Uterus (tissue), 4 donors: ENCODE measurements around the gene C1QBP. TPM values are rescaled to one million over a fixed set of nuclear protein-coding genes. Genes with fewer than 3 reads are reported as not detected.

Experiments used
- DNase-seq, 2 donors: peaks; one replicate each; pipeline ENCODE4 v3.0.0-alpha.2; 2019 to 2020
- H3K27ac ChIP-seq, 2 donors: fragments of 200-600 bp; sonication (generic); 1 replicate in 1 of 2; 2 replicates in 1 of 2; pipeline ENCODE4 v1.5.1; 2016 to 2018
- H3K27me3 ChIP-seq, 2 donors: fragments of 200-600 bp; sonication (generic); one replicate each; pipeline ENCODE4 v1.5.1; 2018 to 2019; ENCODE audit warnings: control low read depth in 1 of 2
- H3K36me3 ChIP-seq, 2 donors: fragments of 200-600 bp; sonication (generic); one replicate each; pipeline ENCODE4 v1.5.1; 2019; ENCODE audit warnings: control low read depth in 1 of 2
- H3K4me1 ChIP-seq, 2 donors: fragments of 200-600 bp; sonication (generic); one replicate each; pipeline ENCODE4 v1.5.1; 2018 to 2019; ENCODE audit warnings: control low read depth in 1 of 2
- H3K4me3 ChIP-seq, 2 donors: fragments of 200-600 bp; sonication (generic); 1 replicate in 1 of 2; 2 replicates in 1 of 2; pipeline ENCODE4 v1.5.1; 2018 to 2019; ENCODE audit warnings: mild to moderate bottlenecking in 1 of 2
- H3K9me3 ChIP-seq, 2 donors: fragments of 200-600 bp; sonication (generic); one replicate each; pipeline ENCODE4 v1.5.1; 2019; ENCODE audit warnings: control low read depth in 1 of 2
- POLR2A ChIP-seq, 2 donors: fragments of 450-650 bp; IDR thresholded peaks; one replicate each; pipeline ENCODE4 v1.6.1; 2016; ENCODE audit warnings: antibody characterized with exemption in 2 of 2, mild to moderate bottlenecking in 1 of 2, moderate library complexity in 1 of 2
- intact Hi-C: fragments of 100-400 bp; cut with DNase I; formaldehyde crosslinking; loops from one replicate; pipeline ENCODE4 v1.15.1; 2023; ENCODE audit warnings: low total_unique reads
- total RNA-seq, 4 donors: library from RNA; depleted of rRNA in 3 of 4; stranded (reverse); fragments of >200 nt in 3 of 4; gene quantifications; one replicate each; pipeline versions ENCODE4 v1.1.0 to v1.2.4, GENCODE V29; 2014 to 2023
- TF ChIP-seq, protein P1 (sequence below), 4 experiments: fragments of 200-600 bp in 2 of 4; fragments of 450-650 bp in 2 of 4; sonication (generic) in 2 of 4; IDR thresholded peaks; one replicate each; pipeline ENCODE4 v1.5.1; 2016 to 2019; ENCODE audit warnings: antibody characterized with exemption in 4 of 4, mild to moderate bottlenecking in 2 of 4, moderate library complexity in 1 of 4
- donor health status: DM: yes; HTN: yes; CAD: no.

The C1QBP gene
- total RNA-seq, 4 donors from 2014 or later = 49.2 to 98.4 (median 80.7) TPM

DNA sequence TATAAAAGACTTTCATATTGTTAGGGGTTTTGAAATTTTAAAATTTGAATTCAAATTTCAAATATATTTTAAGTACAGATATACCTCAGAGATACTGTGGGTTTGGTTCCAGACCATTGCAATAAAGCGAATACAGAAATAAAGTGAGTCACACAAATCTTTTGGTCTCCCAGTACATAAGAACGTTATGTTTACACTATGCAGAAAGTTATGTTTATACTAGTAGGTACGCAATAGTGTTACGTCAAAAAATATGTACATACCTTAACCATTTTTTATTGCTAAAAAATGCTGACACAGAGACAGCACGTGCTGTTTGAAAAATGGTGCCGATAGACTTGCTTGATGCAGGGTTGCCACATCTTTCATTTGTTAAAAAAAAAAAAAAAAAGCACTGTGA lies 39.2 kb downstream of the C1QBP start:
- TF ChIP-seq, protein P1, sequence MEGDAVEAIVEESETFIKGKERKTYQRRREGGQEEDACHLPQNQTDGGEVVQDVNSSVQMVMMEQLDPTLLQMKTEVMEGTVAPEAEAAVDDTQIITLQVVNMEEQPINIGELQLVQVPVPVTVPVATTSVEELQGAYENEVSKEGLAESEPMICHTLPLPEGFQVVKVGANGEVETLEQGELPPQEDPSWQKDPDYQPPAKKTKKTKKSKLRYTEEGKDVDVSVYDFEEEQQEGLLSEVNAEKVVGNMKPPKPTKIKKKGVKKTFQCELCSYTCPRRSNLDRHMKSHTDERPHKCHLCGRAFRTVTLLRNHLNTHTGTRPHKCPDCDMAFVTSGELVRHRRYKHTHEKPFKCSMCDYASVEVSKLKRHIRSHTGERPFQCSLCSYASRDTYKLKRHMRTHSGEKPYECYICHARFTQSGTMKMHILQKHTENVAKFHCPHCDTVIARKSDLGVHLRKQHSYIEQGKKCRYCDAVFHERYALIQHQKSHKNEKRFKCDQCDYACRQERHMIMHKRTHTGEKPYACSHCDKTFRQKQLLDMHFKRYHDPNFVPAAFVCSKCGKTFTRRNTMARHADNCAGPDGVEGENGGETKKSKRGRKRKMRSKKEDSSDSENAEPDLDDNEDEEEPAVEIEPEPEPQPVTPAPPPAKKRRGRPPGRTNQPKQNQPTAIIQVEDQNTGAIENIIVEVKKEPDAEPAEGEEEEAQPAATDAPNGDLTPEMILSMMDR (IDR thresholded peaks at IDR 0.05) = no peak
- TF ChIP-seq POLR2A (IDR thresholded peaks at IDR 0.05) = no peak
- H3K27ac ChIP-seq = no peak overlapping the region
- H3K36me3 ChIP-seq = no peaks in the 10 kb centered on the region
- no peak for DNase-seq
- no peaks in the 10 kb centered on the region for H3K27me3 ChIP-seq
- intact Hi-C loops = no loop called here
- H3K4me1 ChIP-seq = no peaks in the 10 kb centered on the region
- no peaks in the 10 kb centered on the region for H3K9me3 ChIP-seq
- no peak overlapping the region for H3K4me3 ChIP-seq

DNA sequence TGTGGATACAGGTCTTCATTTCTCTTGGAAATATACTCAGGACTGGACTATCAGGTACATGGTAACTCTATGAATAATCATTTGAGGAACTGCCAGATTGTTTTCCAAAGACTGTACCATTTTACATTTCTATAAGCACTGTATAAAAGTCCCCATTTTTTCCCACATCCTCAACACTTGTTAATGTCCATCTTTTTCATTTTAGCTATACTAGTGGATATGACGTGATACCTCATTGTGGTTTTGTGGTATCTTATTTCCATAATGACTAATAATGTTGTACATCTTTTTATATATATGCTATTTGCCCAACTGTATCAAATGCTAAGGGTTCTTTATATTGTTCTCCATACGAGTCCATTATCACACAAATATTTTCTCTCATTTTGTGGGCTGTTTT lies 42.3 kb downstream of the C1QBP start:
- no peak overlapping the region for H3K4me3 ChIP-seq
- H3K36me3 ChIP-seq = no peaks in the 10 kb centered on the region
- TF ChIP-seq, protein P1 (IDR thresholded peaks at IDR 0.05) = no peak
- no peak for TF ChIP-seq POLR2A (IDR thresholded peaks at IDR 0.05)
- no peaks in the 10 kb centered on the region for H3K27me3 ChIP-seq
- DNase-seq = no peak
- H3K27ac ChIP-seq = no peak overlapping the region
- H3K4me1 ChIP-seq = no peaks in the 10 kb centered on the region
- no peaks in the 10 kb centered on the region for H3K9me3 ChIP-seq
- intact Hi-C loops = no loop called here

DNA sequence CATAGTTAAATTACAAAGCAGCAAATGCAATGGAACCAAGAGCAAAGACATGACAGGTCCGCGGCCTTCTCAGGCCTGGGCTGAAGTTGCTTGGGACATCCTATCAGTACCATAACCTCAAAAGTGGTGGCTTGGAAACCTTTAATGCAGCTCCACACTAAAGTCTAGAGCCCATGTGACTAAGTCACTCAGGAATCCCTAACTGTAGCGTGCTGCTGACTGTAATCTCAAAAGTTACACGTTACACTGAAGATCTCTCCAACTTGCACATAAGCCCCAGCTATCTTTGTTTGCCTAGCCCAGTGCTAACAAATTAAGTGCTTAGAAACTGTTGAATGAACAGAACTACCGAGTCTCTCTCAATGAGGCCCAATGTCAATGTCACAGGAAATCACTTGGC lies 47.3 kb downstream of the C1QBP start:
- intact Hi-C loops = no loop called here
- Histone ChIP-seq H3K9me3 (no peaks in the 10 kb centered on the region), H3K4me3 (no peak overlapping the region), H3K4me1 (no peaks in the 10 kb centered on the region), H3K27me3 (no peaks in the 10 kb centered on the region), H3K36me3 (no peaks in the 10 kb centered on the region), H3K27ac (no peak overlapping the region)
- no peak for TF ChIP-seq POLR2A (IDR thresholded peaks at IDR 0.05)
- TF ChIP-seq, protein P1 (IDR thresholded peaks at IDR 0.05) = no peak
- DNase-seq = no peak

Other genes starting within 250 kb of the C1QBP start
- 10 to 100 TPM in 3 of 4 donors, 1 to 10 TPM in 1; 7.9 to 43.3 (median 14.3) TPM for gene ZNF594, start 247.3 kb downstream of the C1QBP start, total RNA-seq
- gene SCIMP, start 204.3 kb downstream of the C1QBP start, total RNA-seq = under 1 TPM in 2 of 4 donors, not detected in 2; 0.62 to 0.91 TPM
- gene RABEP1, start 156.9 kb downstream of the C1QBP start, total RNA-seq = 10 to 100 TPM; 14.9 to 59.7 (median 38.8) TPM
- 10 to 100 TPM; 24.7 to 69.8 (median 52.3) TPM for gene NUP88, start 19.5 kb downstream of the C1QBP start, total RNA-seq
- 10 to 100 TPM; 38.7 to 78.8 (median 46.9) TPM for gene RPAIN, start 19.0 kb downstream of the C1QBP start, total RNA-seq
- gene DHX33, start 29.8 kb upstream of the C1QBP start, total RNA-seq = 10 to 100 TPM in 2 of 4 donors, 1 to 10 TPM in 2; 7.4 to 15.7 (median 11.4) TPM
- gene DERL2, start 47.0 kb upstream of the C1QBP start, total RNA-seq = 10 to 100 TPM; 10.2 to 61.4 (median 47.0) TPM
- gene MIS12, start 47.4 kb upstream of the C1QBP start, total RNA-seq = 10 to 100 TPM in 2 of 4 donors, 1 to 10 TPM in 2; 5.6 to 39.2 (median 13.4) TPM
- gene NLRP1, start 145.4 kb upstream of the C1QBP start, total RNA-seq = 10 to 100 TPM; 13.8 to 78.3 (median 47.0) TPM